ENCODE results near the gene CRYBG1. TPM values are rescaled to one million over a fixed set of nuclear protein-coding genes. Genes with fewer than 3 reads are reported as not detected.

CRYBG1 gene
- total and polyA plus RNA-seq, 2 donors (not counting 3 experiments of a cell fraction or from before 2014, with no cell fraction given): 4.1 to 30.1 TPM

DNA sequence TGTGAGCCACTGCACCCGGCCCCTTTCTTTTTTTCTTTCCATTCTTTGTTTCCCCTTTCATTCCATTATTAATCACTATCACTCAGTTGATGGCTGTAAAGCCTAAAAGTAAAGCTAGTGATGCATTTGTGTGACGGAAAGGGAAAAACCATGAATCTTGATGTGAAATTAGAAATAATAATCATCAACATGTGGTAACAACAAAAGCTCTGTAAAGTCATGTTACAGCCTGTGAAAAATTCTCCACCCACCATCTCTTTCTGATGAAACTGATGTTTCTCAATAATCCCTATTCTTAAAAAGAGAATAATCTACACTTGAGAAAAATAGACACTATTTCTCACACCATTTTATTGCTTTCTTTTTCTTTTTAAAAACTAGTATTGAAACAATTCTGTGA is 80.0 kb downstream of the CRYBG1 start:
- no peaks in the 10 kb centered on the region for H3K9me3 ChIP-seq (replicated peaks; ENCODE audit: control insufficient read depth, insufficient read depth, low read length)
- intact Hi-C loops (cut with micrococcal nuclease) (loop anchor here (10.0 kb wide), 1 partner anchor 674 kb away; the partner anchor contains the start of gene BEND3), dilution Hi-C loops (cut with MboI; ENCODE audit: extremely low pct_ligation_motif_present, low sequenced_read_pairs) (loop anchor here (25.0 kb wide), 1 partner anchor 122 kb away; no protein-coding TSS in a partner anchor)
- no peak for DNase-seq (ENCODE audit: low read depth, low spot score)
- H3K27ac ChIP-seq (ENCODE audit: insufficient read depth, low read depth, low read length): no peak overlapping the region
- CTCF ChIA-PET: interaction anchor here (0.8 to 15.9 kb wide), 9 partner anchors 19 to 1009 kb away, joined by 3 to 397 read pairs (median 4); no protein-coding TSS in a partner anchor
- H3K79me2 ChIP-seq (ENCODE audit: control insufficient read depth, insufficient read depth, low read length): no peaks in the 10 kb centered on the region
- H3K9me1 ChIP-seq (replicated peaks; ENCODE audit: control insufficient read depth, extremely low read depth, insufficient read depth, low read length): no peaks in the 10 kb centered on the region
- H3K9ac ChIP-seq (replicated peaks; ENCODE audit: extremely low read depth, insufficient read depth, low read length): no peak overlapping the region
- BruUV-seq (replicated peaks): no TSS peak
- FAIRE-seq: no peak
- H3K4me2 ChIP-seq (ENCODE audit: insufficient read depth, low read length): no peak overlapping the region
- TF ChIP-seq CTCF (IDR thresholded peaks at IDR 0.05; ENCODE audit: extremely low read depth in 1 of 2, insufficient read depth in 1 of 2, low read depth in 1 of 2, low read length in 2 of 2): no peak
- TF ChIP-seq JUN (IDR thresholded peaks at IDR 0.05; ENCODE audit: borderline replicate concordance, insufficient read depth, insufficient read length, low read depth): no peak
- TF ChIP-seq POLR2A (IDR thresholded peaks at IDR 0.05; ENCODE audit: low read depth, low read length): no peak
- no peak for TF ChIP-seq GATA2 (IDR thresholded peaks at IDR 0.05; ENCODE audit: insufficient read depth, insufficient read length, low read depth, low read length)
- TF ChIP-seq EZH2 (IDR thresholded peaks at IDR 0.05; ENCODE audit: borderline replicate concordance, low read depth, low read length, severe bottlenecking): no peak
- no peak for TF ChIP-seq MYC (IDR thresholded peaks at IDR 0.05; ENCODE audit: low read depth, low read length)
- no peak for TF ChIP-seq MAX (IDR thresholded peaks at IDR 0.05; ENCODE audit: insufficient read depth, insufficient read length)
- TF ChIP-seq FOS (IDR thresholded peaks at IDR 0.05; ENCODE audit: borderline replicate concordance, insufficient read depth, low read length): no peak
- TF ChIP-seq POLR2AphosphoS5 (IDR thresholded peaks at IDR 0.05; ENCODE audit: insufficient read depth, low read depth, low read length): no peak
- H4K20me1 ChIP-seq (replicated peaks; ENCODE audit: control insufficient read depth, extremely low read depth, insufficient read depth, low read length): no peaks in the 10 kb centered on the region
- POLR2A ChIA-PET: no interaction called here
- H2AFZ ChIP-seq (ENCODE audit: low read depth, low read length): no peak overlapping the region
- no peaks in the 10 kb centered on the region for H3K36me3 ChIP-seq (ENCODE audit: control insufficient read depth in 2 of 2, extremely low read depth in 1 of 2, insufficient read depth in 2 of 2, low read length in 2 of 2)
- no peaks in the 10 kb centered on the region for H3K4me1 ChIP-seq (ENCODE audit: control insufficient read depth, extremely low read depth, insufficient read depth, low read length)
- no peak overlapping the region for H3K4me3 ChIP-seq (replicated peaks in 1 of 3; ENCODE audit: insufficient read depth in 1 of 3, low read depth in 1 of 3, low read length in 3 of 3)
- H3K27me3 ChIP-seq (ENCODE audit: control insufficient read depth in 2 of 2, insufficient read depth in 2 of 2, low read length in 2 of 2): peaks cover 23 to 44% of the 10 kb centered on the region in 2 experiments
